SK-N-MC (cell line): Measurements from ENCODE around the gene SPN.

ENCODE experiments used
- EZH2 ChIP-seq: fragments of 200-600 bp; sonication (generic); IDR thresholded peaks from one replicate; pipeline ENCODE4 v1.6.1; 2017; ENCODE audit warnings: antibody characterized with exemption
- POLR2AphosphoS5 ChIP-seq: IDR thresholded peaks from 2 replicates; pipeline ENCODE4 v1.6.1; 2012; ENCODE audit warnings: mild to moderate bottlenecking, low read depth, low read length, borderline replicate concordance

DNA sequence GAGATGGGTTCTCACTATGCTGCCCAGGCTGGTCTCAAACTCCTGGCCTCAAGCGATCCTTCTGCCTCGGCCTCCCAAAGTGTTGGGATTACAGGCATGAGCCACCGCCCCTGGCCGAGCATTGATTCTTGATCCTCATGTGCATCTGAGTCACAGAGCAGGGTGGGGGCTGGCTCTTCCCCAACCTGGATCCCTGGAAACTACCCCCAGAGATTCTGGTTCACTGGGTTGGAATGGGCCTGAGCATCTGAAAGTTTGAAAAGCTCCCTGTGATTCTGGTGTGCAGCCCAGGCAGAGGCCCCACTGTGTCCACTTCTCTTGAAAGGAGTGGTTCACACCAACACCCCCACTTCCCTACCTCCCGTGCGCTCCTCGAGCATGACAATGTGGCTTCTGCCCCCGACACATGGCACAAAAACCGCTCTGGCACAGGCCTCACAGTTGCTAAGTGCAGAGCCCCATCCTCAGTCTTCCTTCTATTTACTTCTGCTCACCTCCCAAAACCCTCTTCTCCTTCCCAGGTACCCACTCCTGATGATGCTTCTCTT, 20.6 kb downstream of the SPN start:
- TF ChIP-seq EZH2 (no peak), POLR2AphosphoS5 (no peak)
